GM21360 (cell line): ENCODE results near the gene STON2.

ENCODE experiments used
- ATAC-seq: cut with Tn5 transposase; IDR thresholded peaks from one replicate; pipeline ENCODE4 v1.9.1; 2021; ENCODE audit warnings: mild to moderate bottlenecking, moderate library complexity; ENCODE audit not compliant: unreplicated experiment

STON2 gene

DNA sequence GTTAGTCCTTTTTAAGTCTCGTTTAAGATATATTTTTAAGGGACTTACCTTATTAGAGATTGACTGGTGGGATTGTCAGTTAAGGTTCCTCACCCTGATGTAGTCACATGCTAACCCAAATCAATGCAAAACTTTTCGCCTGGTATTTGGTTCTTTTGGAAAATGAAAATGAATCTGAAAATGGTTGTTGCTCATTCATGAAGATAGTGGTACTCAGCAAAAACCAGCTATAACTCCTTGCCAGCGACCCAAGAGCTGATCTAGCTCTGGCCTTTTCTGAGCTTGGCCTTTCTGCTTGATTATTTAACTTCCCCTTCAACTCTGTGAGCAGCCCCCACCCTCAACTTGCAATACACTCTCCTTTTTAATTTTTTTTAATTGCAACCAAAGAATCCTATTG is 94.4 kb downstream of the STON2 start:
- ATAC-seq: no peak

DNA sequence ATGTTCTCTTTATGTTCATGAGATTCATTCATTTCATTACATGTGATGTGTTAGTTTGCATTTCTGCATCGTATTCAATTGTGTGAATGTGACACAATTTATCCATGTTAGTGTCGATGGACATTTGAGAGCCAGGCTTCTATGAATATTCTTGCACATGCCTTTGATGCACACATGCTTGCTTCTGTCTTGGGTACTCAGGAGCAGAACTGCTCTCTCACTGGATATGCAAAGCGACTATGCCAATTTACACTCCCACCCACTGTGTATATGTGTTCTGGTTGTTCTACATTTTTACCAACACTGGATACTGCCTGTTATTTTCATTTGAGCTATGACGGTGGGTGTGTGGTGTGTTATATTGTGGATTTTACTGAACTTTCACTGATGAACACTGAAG is 95.1 kb downstream of the STON2 start:
- ATAC-seq: no peak

DNA sequence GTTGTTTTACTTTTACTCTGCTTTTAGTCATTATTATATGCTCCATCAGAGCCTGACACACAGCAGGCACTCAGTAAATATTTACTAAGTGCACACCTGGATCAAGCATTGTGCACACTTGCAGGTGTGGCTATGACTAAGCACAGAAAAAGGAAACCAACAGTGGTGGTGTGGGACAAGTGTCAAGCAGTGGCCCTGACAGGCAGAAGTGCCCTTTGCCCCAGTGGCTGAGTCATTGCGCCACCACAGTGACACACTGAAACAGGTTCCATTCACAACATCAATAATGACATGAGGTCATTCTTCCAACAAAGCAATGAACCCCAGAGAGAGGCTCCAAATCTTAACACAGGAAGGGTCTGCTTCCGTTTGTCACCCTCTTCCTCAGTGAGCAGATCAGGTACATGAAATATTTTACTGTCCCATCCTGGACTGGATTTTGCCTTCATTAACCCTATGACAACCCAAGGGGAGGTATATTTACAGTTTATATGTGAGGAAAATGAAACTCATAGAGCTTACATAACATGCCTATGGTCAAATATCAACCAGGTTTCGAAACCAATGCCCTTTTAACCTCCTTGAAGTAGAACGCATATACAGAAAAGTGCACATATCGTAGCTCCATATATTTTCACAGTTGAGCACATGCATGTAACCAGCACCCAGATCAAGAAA is 96.7 kb downstream of the STON2 start:
- peak; percentile 93 for ATAC-seq

DNA sequence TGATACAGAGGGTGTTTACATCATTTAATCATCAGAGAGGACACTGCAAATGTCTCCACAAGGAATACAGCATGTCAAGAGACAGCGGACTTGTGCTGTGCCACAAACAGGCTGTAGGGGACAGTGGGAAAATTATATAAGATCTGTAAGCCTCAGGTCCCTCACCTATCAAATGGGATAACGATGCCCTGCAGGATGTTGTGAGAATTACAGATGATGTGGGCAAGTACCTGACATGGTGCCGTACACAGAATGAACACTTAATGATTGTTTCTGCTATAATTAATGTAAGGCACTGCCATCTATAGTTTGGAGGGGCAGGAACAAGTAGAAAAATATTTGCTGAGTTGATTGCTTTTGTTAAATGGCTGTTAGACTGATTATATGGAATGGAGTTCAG is 97.5 kb downstream of the STON2 start:
- ATAC-seq: no peak

DNA sequence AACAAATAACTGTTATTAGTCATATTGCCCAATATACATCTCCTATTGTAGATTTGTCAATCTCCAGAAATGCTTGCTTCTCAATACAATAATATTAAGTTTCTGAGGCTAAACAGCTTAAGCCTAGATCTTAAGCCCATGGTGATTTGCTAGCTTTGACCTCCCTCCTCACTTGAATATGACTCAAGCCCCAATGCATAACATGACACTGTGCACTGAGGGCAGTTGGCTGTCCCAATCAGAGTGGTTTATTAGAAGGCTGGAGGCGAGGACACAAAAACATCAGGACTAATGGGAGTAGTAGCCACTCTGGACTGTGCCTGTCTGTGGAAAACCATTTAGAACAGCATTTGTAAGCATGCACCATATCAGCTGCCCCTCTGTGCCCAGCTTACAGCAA is 98.3 kb downstream of the STON2 start:
- ATAC-seq: no peak

DNA sequence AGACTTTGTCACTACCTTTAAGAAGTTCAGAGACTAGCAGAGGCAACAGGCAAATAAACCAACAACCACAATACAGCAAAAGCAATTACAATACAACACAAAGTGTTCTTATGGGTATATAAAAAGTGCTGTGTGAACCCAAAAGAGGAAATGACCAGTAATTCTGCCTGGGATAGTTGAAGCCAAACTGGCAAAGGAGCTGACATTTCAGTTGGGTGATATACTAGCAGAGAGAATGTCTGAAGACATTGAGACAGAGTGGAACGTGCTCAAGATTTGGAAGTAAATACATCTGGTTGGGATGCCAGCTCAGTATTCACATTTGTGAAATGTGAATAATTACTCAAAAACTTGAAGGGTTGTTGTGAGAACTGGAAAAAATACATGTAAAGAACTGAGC is 98.8 kb downstream of the STON2 start:
- ATAC-seq: no peak

GRCh38 chr14:81298911-81299310 is 101.2 kb downstream of the STON2 start:
- no peak for ATAC-seq

DNA sequence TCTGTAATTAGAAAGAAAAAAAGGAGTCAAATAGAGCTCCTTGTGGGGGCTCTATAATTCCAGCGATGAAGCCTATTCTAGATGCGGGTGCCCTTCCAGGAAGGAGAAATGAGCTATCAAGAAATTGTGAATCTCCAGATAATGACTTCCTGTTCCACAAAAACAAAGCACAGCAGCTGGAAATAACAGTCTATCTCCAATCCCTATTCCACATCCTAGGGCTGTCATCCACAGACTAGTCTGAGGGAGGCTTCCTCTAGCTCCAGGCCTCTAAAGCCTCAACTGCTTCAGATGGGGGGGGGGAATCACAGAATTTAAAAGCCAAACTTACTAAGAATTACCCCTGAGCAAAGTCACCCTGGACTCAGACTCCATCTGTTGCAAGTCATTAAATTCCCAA is 102.0 kb downstream of the STON2 start:
- ATAC-seq: no peak

- no peak for ATAC-seq
Measured at GRCh38 chr14:81295958-81296923, 103.9 kb downstream of the STON2 start.

DNA sequence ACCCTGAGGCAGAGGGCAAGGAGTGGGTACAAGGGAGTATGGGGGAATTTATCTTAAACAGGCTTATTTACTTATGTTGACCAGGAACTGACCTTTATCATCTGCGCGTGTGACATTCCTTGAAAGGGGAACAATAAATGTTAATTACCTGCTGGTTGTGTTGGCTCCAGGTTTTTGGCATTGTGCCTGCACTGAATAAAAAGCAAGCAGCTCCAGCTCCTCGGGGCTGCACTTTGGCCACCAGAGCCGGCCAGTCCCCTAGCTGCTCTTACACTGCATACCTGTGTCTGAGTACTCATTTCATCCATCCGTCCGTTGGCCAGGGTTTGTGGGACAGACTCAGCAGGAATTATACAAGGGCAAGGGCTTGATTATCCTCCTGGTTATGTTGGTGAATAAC is 110.6 kb downstream of the STON2 start:
- no peak for ATAC-seq

- ATAC-seq: no peak
Measured at GRCh38 chr14:81286574-81287370, 113.4 kb downstream of the STON2 start.

DNA sequence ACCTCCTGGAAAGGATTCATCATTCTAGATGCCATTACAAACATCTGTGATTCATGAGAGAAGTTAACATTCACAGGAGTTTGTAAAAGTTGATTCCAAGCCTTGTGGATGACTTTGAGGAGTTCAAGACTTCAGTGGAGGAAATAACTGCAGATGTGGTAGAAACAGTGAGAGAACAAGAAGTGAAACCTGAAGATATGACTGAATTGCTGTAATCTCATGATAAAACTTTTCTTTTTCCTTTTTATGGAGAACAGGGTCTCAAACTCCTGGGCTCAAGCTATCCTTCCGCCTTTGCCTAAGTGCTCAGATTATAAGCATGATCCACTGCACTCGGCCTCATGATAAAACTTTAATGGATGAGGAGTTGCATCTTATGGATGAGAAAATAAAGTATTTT is 114.9 kb downstream of the STON2 start:
- no peak for ATAC-seq

- ATAC-seq: no peak
Measured at GRCh38 chr14:81281332-81281731, 118.8 kb downstream of the STON2 start.

GRCh38 chr14:81280136-81280791 is 119.9 kb downstream of the STON2 start:
- ATAC-seq: no peak

DNA sequence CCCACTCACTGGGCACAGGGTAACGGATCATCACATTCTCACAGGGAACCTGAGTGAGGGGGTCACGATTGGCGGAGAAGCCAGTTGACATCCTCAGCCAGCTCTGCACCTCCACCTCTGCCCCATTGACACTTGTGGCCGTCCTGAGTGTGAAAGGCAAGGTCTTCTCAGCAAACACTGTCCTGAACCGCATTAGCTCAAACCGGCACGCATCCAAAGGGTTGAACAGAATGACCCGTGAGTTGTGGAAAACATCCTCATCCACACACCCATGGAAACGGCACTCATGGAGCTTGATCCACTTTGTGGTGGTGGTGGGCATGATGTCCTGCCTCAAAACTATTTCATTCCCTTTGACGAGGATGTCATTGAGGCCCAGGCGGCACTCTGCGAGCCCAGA is 123.0 kb downstream of the STON2 start:
- ATAC-seq: no peak

- ATAC-seq: no peak
Measured at GRCh38 chr14:81276073-81277069, 123.8 kb downstream of the STON2 start.

DNA sequence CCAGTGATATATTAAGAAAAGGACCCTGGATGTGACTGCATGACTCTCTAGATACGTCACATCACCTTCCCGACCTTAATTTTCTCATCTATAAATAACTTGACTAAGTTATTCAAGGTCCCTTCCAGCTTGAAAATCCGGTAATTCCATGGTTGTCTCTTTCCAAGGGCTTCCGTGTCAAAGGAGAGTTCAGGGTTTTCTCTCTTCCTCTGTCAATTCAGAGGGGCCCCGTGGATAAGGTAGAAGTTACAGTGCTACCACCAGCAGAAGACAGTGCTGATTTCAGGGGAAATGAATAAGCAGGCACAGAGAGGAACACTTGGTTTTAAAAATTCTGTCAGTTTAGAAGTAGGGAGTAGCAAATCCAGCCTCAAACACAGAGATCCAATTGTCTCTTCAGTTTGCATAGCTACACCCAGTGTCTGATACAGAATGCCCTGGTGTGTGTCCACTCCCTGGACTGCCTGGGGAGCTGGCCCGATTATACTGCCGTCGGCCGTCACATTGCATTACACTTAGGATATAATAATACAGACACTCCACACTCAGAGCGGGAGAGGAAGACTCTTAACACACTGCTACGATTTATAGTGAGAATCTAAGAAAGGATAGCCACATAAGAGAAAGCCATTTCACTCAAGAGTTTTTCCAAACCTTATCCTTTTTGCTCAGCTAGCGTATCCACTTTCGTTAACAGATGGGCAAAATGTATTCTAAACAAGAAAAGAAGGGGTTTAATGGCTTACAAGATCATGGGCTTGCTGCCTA is 124.6 kb downstream of the STON2 start:
- ATAC-seq: no peak

DNA sequence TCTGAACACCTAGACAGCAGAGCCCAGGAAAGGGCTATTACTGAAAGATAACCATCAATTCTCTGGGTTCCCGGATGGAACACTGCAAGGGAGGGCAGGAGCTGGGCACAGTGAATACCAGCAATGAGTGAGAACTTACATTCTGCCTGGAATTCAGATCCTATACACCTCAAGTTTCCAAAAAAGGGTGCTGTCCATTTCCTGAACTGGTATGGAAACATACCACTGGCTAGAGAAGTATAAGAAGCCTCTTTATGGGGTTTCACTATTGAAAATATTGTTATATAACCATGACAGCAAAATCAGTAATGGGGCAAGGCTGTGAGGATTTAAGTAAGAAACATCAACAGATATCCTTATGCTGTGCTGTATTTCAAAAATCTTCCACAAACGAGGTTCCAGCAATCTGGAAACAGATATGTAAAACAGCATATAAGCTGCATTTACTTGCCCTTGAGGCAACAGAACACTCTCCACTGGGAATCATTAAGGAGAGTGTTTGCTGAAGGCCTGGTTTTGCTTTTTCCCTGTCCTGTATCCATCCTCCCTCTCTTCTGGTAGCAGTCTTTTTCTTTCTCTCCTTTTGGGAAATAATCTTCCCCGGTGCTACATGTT is 126.1 kb downstream of the STON2 start:
- ATAC-seq: no peak

- ATAC-seq: no peak
Measured at GRCh38 chr14:81273521-81273920, 126.6 kb downstream of the STON2 start.
